ENCODE measurements around the gene MFN2.

- no peak for TF ChIP-seq EZH2phosphoT487 (IDR thresholded peaks at IDR 0.05; ENCODE audit: borderline replicate concordance, low read depth, low read length)
- TF ChIP-seq CTCF (conservative IDR thresholded peaks at IDR 0.05; ENCODE audit: low read length): no peak
Observed at GRCh38 chr1:12052008-12052573, 71.8 kb downstream of the MFN2 start.
